ENCODE measurements around the gene PTGIS. TPM values are rescaled to one million over a fixed set of nuclear protein-coding genes. Genes with fewer than 3 reads are reported as not detected.
A peak's percentile ranks its signal among the peaks of the same experiment; 100 is the strongest.

The PTGIS gene
- total RNA-seq, 4 donors from 2014 or later, result 4.4 to 41.2 (median 16.2) TPM

DNA sequence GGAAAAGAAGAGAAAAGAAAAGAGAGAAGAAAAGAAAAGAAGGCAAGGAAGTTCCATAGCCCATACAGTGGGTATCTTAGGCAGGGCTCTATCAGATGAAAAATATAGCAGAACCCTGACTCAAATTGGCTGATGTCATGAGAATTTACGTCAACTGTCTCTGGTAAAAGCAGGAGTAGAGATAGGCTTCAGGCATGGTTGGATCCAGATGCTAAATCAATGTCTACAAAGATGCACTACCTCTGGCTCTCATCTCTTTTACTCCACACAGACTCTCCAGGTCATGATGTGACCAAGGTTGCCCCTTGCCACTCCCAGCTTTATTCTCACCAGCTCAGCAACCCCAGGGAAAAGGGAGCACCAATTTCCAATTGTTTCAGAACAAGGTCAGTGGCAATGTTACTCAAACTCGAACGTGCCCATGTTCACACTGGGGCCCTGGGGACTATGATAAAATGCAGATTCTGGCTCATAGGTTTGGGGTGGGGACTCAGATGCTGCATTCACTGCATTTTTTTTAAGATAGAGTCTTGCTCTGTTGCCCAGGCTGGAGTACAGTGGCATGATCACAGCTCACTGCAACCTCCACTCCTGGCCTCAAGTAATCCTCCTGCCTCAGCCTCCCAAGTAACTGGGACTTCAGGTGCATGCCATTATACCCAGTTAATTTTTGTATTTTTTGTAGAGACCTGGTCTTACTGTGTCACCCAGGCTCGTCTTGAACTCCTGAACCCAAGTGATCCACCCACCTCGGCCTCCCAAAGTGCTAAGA, 33.4 kb upstream of the PTGIS start:
- no peaks in the 10 kb centered on the region for H3K9me3 ChIP-seq
- no peaks in the 10 kb centered on the region for H3K36me3 ChIP-seq
- H3K27me3 ChIP-seq, result no peaks in the 10 kb centered on the region
- DNase-seq, result no peak
- TF ChIP-seq POLR2A (IDR thresholded peaks at IDR 0.05), result no peak
- TF ChIP-seq, protein P1, sequence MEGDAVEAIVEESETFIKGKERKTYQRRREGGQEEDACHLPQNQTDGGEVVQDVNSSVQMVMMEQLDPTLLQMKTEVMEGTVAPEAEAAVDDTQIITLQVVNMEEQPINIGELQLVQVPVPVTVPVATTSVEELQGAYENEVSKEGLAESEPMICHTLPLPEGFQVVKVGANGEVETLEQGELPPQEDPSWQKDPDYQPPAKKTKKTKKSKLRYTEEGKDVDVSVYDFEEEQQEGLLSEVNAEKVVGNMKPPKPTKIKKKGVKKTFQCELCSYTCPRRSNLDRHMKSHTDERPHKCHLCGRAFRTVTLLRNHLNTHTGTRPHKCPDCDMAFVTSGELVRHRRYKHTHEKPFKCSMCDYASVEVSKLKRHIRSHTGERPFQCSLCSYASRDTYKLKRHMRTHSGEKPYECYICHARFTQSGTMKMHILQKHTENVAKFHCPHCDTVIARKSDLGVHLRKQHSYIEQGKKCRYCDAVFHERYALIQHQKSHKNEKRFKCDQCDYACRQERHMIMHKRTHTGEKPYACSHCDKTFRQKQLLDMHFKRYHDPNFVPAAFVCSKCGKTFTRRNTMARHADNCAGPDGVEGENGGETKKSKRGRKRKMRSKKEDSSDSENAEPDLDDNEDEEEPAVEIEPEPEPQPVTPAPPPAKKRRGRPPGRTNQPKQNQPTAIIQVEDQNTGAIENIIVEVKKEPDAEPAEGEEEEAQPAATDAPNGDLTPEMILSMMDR (IDR thresholded peaks at IDR 0.05), result no peak
- H3K27ac ChIP-seq, result no peak overlapping the region
- 88% methylated on average over 5 of the region's 5 CpGs for WGBS, 2 donors
- intact Hi-C loops (cut with DNase I), result no loop called here
- no peak overlapping the region for H3K4me3 ChIP-seq (replicated peaks in 1 of 3)
- H3K4me1 ChIP-seq, result no peaks in the 10 kb centered on the region

- H3K27me3 ChIP-seq, result no peaks in the 10 kb centered on the region
- no peaks in the 10 kb centered on the region for H3K36me3 ChIP-seq
- intact Hi-C loops (cut with DNase I), result no loop called here
- peaks cover 0 to 5% of the 10 kb centered on the region in 2 donors for H3K4me1 ChIP-seq
- H3K9me3 ChIP-seq, result no peaks in the 10 kb centered on the region
- H3K4me3 ChIP-seq (replicated peaks in 1 of 3), result no peak overlapping the region
- TF ChIP-seq POLR2A (IDR thresholded peaks at IDR 0.05), result no peak
- TF ChIP-seq, protein P1 (IDR thresholded peaks at IDR 0.05), result no peak
- no peak overlapping the region for H3K27ac ChIP-seq
- DNase-seq, result no peak
- WGBS, 2 donors, result 97 to 100% methylated on average over 4 of the region's 4 CpGs
These were observed 31.8 kb upstream of the PTGIS start for GRCh38 chr20:49599746-49600113.

- TF ChIP-seq, protein P1 (IDR thresholded peaks at IDR 0.05), result no peak
- no peak for TF ChIP-seq POLR2A (IDR thresholded peaks at IDR 0.05)
- no peak overlapping the region for H3K4me3 ChIP-seq (replicated peaks in 1 of 3)
- 92 to 99% methylated on average over 4 of the region's 4 CpGs for WGBS, 2 donors
- no peak for DNase-seq
- H3K36me3 ChIP-seq, result no peaks in the 10 kb centered on the region
- H3K4me1 ChIP-seq, result peaks cover 0 to 5% of the 10 kb centered on the region in 2 donors
- H3K27me3 ChIP-seq, result no peaks in the 10 kb centered on the region
- no peak overlapping the region for H3K27ac ChIP-seq
- H3K9me3 ChIP-seq, result no peaks in the 10 kb centered on the region
- intact Hi-C loops (cut with DNase I), result no loop called here
These were observed 30.0 kb upstream of the PTGIS start for GRCh38 chr20:49597825-49598395.

DNA sequence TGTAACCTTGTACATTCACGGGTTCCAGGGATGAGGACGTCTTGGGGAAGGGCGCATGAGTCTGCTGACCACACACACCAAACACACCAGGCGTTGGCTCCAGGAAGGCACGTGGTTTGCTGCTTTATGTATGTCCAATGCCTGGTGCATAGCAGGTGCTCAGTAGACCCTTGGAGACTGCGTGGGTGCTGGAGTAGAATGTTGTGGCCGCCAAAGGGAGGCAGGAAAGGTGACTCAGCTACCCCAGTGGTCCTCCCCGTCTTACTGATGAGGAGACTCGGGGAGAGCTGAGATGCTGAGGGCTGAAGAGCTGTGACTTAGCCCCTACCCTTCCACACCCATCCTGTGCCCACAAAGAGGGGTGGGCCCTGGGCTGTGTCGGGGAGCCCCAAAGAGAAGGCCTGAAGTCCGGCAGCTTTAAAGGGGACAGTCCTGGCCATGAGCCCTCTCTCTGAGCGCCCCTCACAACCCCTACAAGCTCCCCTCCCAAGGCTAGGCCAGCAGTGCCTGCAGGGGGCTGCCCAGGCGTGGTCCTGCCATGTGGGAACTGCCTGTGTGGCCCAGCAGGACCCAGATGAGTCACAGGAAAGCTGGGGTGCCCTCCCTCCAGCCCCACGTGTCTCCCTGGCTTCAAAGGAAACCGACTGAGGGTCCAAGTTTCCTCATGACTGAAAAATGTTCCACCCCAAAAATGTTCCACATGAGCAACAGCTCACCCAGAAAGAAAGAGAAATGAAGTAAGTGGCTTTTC, 28.0 kb upstream of the PTGIS start:
- no peak for DNase-seq
- Histone ChIP-seq H3K36me3 (no peaks in the 10 kb centered on the region), H3K27me3 (no peaks in the 10 kb centered on the region), H3K4me3 (replicated peaks in 1 of 3) (no peak overlapping the region), H3K27ac (peak overlapping the region in 1 of 3 donors; percentile 36), H3K9me3 (no peaks in the 10 kb centered on the region), H3K4me1 (peaks cover 0 to 5% of the 10 kb centered on the region in 2 donors)
- 74 to 76% methylated on average over 14 of the region's 15 CpGs for WGBS, 2 donors
- intact Hi-C loops (cut with DNase I), result no loop called here
- TF ChIP-seq, protein P1 (IDR thresholded peaks at IDR 0.05), result no peak
- TF ChIP-seq POLR2A (IDR thresholded peaks at IDR 0.05), result no peak

- intact Hi-C loops (cut with DNase I), result no loop called here
- Histone ChIP-seq H3K27me3 (no peaks in the 10 kb centered on the region), H3K4me3 (replicated peaks in 1 of 3) (no peak overlapping the region), H3K27ac (no peak overlapping the region), H3K9me3 (no peaks in the 10 kb centered on the region), H3K4me1 (peaks cover 0 to 5% of the 10 kb centered on the region in 2 donors), H3K36me3 (no peaks in the 10 kb centered on the region)
- WGBS, 2 donors, result 83 to 89% methylated on average over 10 of the region's 10 CpGs
- no peak for DNase-seq
- TF ChIP-seq, protein P1 (IDR thresholded peaks at IDR 0.05), result no peak
- TF ChIP-seq POLR2A (IDR thresholded peaks at IDR 0.05), result no peak
These were observed 27.4 kb upstream of the PTGIS start for GRCh38 chr20:49595346-49595745.

Data from thyroid gland (tissue), 4 donors.